GM10248 (cell line): ENCODE results near the gene MT1F.

Experiments
- CTCF ChIA-PET: fragments of 300-600 bp; sonication (Branson Sonifier 250); formaldehyde crosslinking; extraction: SDS; loops from one replicate; lab custom pipeline; 2021; ENCODE audit warnings: antibody characterized with exemption; lab: Yijun Ruan, JAX
- POLR2A ChIA-PET: fragments of 350-650 bp; sonication (Branson Sonifier 250); formaldehyde crosslinking; extraction: SDS; loops from one replicate; lab custom pipeline; 2020; ENCODE audit warnings: antibody characterized with exemption; lab: Yijun Ruan, JAX
- DNase-seq: peaks from one replicate; pipeline ENCODE4 v3.0.0; 2012; ENCODE audit errors: extremely low spot score
- TF ChIP-seq, protein P1 (sequence below): IDR thresholded peaks from 2 replicates; pipeline ENCODE4 v1.5.1; 2012; ENCODE audit warnings: mild to moderate bottlenecking, low read depth; ENCODE audit errors: extremely low read depth, missing control alignments, control extremely low read depth

Gene MT1F

GRCh38 chr16:56657555-56658326 is at the start of gene MT1F:
TSS of gene MT1F (plus strand) at chr16:56657959. CDS start at chr16:56658059, 100 bp downstream.
- peak; percentile 37 for DNase-seq
- POLR2A ChIA-PET: no interaction called here
- TF ChIP-seq, protein P1, sequence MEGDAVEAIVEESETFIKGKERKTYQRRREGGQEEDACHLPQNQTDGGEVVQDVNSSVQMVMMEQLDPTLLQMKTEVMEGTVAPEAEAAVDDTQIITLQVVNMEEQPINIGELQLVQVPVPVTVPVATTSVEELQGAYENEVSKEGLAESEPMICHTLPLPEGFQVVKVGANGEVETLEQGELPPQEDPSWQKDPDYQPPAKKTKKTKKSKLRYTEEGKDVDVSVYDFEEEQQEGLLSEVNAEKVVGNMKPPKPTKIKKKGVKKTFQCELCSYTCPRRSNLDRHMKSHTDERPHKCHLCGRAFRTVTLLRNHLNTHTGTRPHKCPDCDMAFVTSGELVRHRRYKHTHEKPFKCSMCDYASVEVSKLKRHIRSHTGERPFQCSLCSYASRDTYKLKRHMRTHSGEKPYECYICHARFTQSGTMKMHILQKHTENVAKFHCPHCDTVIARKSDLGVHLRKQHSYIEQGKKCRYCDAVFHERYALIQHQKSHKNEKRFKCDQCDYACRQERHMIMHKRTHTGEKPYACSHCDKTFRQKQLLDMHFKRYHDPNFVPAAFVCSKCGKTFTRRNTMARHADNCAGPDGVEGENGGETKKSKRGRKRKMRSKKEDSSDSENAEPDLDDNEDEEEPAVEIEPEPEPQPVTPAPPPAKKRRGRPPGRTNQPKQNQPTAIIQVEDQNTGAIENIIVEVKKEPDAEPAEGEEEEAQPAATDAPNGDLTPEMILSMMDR: no peak
- CTCF ChIA-PET: no interaction called here

GRCh38 chr16:56608043-56608875 is 49.5 kb upstream of the MT1F start, which contains the start of gene MT2A:
TSS of gene MT2A (plus strand) at chr16:56608584. CDS start at chr16:56608656, 72 bp downstream.
- DNase-seq: peak; percentile 94
- CTCF ChIA-PET: interaction anchor here (0.7 to 2.5 kb wide), 4 partner anchors 12 to 94 kb away, joined by 3 to 7 read pairs (median 4); no protein-coding TSS in a partner anchor
- POLR2A ChIA-PET: interaction anchor here (1.4 kb wide), 1 partner anchor 75 kb away, joined by 5 read pairs; no protein-coding TSS in a partner anchor
- TF ChIP-seq, protein P1: no peak

DNA sequence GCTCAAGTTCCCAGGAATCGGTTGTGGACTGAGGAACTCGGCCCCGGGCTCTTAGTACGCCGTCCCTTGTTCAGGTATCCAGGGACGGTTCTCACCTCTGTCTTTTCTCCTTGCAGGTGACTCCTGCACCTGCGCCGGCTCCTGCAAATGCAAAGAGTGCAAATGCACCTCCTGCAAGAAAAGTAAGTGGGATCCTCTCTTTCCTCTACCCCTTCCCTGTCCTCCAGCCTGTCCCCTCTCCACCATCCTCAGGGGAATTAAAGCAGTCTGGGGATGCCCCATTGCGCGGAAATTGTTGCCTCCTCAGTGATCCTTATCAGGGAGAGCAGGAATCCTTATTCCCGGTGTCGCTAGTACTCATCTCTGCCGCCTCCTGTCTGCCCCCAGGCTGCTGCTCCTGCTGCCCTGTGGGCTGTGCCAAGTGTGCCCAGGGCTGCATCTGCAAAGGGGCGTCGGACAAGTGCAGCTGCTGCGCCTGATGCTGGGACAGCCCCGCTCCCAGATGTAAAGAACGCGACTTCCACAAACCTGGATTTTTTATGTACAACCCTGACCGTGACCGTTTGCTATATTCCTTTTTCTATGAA is 48.8 kb upstream of the MT1F start:
- no peak for DNase-seq
- TF ChIP-seq, protein P1: no peak
- CTCF ChIA-PET: interaction anchor here (0.7 to 3.5 kb wide), 6 partner anchors 8 to 93 kb away, joined by 3 to 15 read pairs (median 4); no protein-coding TSS in a partner anchor
- POLR2A ChIA-PET: interaction anchor here (1.4 kb wide), 1 partner anchor 74 kb away, joined by 5 read pairs; no protein-coding TSS in a partner anchor

GRCh38 chr16:56609463-56609921 is 48.3 kb upstream of the MT1F start:
- TF ChIP-seq, protein P1: no peak
- ChIA-PET CTCF (interaction anchor here (1.0 to 3.5 kb wide), 4 partner anchors 8 to 93 kb away, joined by 3 to 15 read pairs (median 10); no protein-coding TSS in a partner anchor), POLR2A (no interaction called here)
- peak; percentile 77 for DNase-seq

GRCh38 chr16:56610017-56610608 is 47.6 kb upstream of the MT1F start:
- DNase-seq: no peak
- ChIA-PET POLR2A (no interaction called here), CTCF (interaction anchor here (1.0 to 3.5 kb wide), 4 partner anchors 9 to 92 kb away, joined by 3 to 15 read pairs (median 10); no protein-coding TSS in a partner anchor)

More at GRCh38 chr16:56610017-56610608, 47.6 kb upstream of the MT1F start:
- TF ChIP-seq, protein P1: no peak
